NCI-H524 treated with DMSO at 0.1 percent for 48 hours (cell line): ENCODE data around the gene C1orf174.

Source experiments
- DNase-seq: peaks from one replicate; lab custom pipeline; 2025; lab: John Stamatoyannopoulos, UW

The C1orf174 gene

DNA sequence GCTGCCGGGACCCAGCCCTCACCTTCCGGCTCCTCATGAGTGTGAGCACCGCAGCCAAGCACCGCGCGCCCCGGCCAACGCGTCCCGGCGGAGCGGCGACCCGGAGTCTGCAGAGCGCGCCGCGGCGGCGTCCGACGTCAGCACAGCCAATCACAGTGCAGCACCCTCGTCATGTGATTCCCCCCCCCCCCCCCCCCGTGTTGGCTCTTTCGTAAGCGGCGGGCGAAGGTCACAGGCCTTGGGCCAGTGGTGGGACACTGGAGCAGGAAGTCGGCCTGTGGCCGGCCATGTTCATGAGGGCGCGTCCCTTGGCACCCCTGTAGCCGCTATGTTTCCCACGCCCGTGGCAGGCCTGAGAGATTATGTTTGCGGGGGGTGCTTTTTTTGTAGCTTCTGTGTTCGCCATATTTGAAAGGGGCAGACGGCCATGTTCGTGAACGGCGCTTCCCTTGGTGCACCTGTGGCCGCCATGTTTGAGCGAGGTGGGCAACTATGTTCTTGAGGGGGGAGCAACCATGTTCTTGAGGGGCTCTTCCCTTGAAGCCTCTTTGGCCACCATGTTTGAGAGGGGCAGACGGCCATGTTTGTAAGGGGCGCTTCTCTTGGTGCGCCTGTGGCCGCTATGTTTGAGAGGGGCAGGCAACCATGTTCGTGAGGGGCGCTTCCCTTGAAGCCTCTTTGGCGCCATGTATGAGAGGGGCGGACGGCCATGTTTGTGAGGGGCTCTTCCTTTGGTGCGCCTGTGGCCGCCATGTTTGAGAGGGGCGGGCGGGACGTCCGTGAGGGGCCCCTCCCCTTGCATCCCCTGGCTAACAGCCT, at the start of gene C1orf174:
Gene C1orf174, minus strand, starts transcription at position 123 of the 819 bp plus-strand sequence. Its CDS starts 86 bp downstream, at position 37.
- peak; percentile 86 for DNase-seq

DNA sequence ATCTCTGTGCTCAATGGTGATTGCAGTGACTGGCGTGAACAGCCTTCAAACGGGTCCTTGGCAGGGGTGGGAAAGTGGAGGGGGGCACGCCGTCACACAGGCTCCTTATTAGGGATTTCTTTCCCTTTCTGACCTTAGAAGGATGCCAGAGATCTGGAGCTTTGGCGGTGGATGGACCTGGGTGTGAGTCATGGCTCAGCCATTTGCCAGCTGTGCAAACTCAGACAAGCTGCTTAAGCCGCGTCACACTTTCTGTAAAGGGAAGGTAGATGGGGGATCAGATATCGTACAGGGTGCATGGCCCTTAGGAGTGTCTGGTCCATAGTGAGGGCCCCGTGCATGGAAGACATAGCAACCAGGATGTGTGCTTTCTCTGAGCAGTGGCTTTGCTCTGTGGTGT, 48.3 kb upstream of the C1orf174 start:
- no peak for DNase-seq

DNA sequence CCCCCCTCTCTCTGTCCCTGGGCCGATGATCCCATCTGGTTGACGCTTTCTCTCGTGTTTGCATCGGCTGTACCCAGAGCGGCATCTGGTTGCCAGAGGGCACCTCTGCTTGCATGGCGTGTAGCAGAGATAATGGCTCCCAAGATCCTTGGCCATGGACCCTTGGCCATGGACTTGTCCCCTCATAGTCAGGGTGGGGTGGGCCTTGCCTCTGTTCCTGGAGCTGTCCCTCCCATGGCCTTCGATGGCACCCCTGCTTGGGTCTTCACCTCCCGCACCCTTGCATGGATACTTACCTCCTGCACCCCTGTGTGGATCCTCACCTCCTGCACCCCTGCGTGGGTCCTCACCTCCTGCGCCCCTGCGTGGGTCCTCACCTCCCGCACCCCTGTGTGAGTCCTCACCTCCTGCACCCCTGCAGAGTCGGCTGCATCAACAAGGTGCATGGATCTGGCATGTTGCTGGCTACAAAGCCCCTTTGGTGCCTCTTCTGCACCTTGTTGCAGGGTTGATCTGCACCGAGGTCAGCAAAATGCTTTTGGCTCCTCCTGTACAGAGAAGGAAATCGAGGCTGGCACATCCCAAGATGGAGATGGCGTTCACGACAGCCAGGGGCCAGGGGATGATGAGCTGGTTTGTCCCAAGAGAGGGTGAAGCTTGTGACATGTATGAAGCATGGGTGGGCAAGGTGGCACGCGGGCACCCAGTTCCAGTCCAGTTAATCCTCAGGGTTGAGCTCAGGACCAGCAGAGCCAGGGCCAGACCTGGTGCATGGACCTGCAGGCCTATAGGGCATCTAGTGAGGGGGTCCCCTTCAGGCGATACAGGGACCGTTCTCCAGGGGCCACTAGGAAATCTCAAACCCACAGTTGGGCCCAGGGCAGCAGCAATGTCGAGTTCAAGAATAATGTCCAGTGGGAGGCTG, 46.1 kb upstream of the C1orf174 start:
- DNase-seq: no peak

DNA sequence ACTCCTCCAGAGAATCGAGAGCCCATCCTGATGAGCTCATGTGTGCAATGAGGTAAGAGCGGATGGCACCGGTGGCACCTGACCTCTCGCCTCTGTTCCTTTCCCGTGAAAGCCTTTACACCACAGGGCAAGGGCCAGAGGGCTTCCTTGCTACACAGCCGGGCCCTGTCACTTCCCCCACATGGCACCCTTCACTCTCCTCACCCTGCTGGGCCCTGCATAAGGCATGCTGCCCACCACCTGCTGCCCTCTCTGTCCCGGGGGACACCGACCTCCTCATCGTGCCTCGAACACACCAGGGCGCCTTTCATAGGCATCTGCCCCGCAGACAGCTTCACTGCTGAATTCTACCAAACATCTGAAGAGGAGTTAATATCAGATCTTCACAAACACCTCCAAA, 45.1 kb upstream of the C1orf174 start:
- DNase-seq: no peak

DNA sequence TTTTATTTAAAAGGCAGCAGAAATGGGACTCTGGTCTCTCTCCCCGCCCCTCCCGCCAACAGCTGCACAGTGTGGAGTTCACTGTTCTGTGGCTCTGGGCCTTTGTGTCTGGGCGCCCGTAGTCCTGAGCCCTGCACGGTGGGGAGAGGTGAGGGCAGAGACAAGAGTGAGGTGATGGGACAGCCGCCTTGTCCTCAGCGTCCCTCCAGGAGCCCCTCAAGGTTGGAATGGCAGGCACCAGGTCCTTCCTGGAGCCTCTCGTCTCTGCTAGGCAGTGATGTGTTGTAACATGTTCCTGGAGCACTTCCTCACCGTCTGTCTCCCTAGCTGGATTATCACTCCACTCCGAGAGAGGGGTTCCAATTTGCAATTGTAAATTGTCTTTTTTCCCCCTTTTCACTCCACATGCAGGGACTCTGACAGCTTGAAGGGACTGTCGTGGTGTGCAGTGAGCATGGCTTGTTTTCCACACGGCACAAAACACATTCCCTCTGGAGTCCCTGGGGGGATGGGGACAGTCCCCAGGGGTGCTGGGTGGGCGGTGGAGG, 44.6 kb upstream of the C1orf174 start:
- DNase-seq: no peak

DNA sequence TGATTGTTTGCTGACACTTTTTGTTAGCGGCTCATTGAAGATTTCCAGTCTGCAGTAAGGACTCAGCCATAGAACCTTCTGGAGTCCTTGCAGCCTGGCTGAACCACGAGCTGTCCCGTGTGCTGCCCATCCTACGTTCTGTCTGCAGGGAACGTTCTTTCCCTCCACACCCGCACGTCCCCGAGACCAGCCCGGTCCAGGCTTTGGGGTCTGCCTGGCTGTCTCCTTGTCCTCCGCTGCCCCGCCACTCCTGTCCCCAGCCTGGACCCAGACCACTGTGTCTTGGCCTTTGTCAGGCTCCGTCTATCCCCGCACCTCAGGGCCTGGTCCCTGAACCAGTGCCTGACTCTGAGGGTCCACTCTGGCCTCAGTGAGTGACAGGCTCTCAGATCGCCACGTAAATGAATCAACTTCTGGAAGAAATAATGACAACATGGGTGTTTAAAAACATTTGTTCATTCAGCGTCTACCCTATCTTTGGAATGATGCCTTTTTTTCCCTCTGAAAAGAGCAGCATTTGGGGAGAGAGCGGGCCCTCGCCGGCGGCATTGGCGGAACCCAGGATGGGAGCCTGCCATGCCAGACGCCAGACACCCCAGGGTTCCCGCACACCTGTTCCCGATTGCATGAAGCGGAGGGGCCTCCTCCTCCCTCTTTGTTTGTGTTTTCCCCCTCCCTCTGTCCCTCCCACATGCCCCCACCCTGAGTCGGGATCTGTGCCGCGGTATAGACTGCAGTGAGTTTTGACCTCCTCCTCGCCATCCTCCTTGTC, 43.9 kb upstream of the C1orf174 start:
- DNase-seq: no peak

DNA sequence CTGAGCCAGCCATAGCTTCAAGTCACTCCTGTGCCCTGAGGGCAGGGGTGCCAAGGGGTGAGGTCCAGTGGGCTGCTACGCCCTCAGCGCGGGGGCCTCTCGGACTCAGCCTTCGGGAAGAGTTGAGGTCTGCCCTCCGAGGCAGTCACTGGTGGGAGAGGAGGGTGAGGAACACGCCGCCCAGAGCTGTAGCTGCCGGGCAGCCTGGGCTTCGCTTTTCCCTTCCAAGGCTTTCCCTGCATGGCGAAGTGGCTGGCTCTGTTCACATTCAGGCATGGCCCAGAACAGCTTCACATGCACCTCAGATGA, 43.0 kb upstream of the C1orf174 start:
- DNase-seq: no peak

DNA sequence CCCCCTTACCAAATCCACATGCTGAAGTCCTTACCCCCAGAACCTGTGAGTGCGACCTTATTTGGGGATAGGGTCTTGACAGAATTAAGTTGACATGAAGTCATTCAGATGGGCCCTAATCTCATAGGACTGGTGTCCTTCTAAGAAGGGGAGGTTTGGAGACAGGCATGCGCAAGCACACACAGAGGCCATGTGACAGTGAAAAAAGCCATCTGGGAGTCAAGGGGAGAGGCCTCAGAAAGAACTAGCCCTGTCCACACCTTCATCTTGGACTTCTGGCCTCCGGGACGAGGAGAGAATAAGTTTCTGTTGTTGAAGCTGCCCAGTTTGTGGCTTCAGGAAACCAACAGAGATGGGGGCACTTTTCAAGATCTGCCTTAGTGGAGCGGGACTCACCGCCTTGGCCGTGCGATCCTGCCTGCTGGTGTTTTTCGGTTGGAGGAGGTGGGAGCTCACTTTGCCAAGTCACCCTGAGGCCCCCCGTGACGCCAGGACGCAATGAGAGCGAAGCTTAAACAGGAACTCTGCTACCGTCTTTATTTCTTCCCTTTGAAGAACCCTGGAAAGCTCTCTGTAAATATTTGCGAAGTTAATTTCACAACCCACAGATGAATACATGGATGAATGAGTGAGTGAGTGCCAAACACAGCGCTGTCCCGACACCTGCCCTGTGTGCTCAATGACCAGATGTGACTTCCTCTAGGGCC, 42.5 kb upstream of the C1orf174 start:
- DNase-seq: no peak

DNA sequence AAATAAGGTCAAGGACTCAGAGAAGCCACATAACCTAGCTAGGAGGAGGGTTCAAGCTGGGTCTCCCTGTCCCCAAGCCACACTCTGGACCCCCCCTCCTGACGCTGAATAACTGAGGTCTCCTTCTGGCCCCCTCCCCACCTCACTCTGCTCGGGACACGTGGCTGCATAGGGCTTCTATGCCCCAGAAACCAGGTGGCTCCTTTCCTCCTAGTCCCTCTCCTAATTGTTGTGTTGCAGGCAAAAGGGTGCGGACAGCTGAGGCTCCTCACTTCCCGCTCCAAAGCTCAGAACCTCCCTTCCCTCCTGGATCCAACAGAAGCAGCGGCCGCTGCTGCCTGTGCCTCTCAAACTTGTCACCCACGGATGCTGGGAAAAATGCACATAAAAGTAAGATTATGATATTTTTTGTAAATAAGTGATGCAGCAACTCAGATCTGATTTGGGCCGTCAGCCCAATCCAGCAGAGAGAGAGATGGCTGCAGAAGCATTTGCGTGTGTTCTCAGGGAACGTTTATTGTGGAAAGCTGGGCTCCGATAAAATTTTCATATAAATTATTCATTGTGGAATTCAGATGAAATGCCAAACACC, 40.8 kb upstream of the C1orf174 start:
- DNase-seq: no peak

DNA sequence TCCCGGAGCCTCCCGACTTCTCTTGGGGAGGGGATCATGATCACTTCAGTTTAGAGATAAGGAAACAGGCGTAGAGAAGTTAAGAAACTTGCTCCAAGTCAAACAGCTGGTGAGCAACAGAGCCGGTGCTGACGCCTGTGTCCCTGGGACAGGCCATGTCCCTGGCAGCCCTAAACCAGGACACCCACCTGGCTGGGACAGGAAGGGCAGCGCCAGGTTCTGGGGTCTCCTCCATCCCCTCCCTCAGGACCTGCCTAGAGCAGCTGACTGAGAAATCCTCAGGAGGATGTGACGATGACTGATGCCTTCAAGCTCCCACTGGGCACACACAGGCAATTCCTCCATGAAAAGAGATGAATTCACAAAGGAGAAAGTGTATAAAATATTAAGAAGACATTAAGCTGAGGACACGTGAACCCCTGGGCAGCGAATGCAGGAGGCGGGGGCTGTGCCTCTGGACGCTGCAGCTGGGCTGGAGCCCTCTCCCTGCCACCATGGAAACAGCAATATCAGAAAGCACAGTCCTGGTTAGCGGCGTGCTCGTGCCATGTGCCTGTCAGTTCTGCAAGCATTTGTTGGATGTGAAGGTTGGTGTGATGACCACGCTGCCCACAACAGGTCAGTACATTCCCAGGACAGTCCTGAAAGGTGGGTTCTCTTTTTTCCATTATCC, 40.1 kb upstream of the C1orf174 start:
- no peak for DNase-seq

DNA sequence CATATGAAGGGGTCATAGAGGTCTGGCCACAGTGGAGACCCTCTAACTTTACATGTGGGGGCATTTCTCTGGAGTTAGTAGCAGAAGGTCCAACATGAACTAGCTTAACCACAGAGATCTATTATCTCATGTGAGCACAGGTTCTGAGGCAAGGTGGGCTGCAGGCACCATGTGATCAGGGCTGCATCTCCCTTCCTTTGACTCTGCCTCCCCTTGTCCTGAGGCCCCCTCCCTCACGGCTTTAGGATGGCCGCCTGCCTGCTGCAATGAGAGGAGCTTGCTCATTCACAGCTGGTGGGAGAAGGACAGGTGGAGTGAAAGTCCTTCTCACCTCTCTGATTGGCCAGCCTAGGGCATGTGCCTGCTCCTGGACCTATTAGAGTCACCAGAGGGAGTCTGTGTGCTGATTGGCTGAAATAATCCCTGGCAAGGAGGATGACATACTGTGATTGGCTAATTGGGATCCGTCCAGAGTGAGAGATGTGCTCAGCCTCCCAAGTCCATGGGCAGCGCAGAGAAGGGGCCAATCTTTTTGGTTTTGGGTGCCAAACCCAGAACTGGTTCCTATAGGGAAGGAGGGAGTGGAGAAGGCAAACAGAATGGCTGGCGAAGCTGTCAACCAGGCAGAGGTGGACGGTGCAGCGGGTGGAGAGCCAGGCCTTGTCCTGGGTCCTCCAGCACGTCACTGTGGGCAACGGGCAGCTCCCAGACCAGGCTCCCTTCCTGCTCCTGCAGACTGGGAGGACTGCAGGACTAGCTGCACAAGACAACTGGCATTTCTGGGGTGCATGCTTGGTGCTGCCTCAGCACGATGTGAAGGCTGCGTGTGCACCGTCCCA, 39.4 kb upstream of the C1orf174 start:
- no peak for DNase-seq

DNA sequence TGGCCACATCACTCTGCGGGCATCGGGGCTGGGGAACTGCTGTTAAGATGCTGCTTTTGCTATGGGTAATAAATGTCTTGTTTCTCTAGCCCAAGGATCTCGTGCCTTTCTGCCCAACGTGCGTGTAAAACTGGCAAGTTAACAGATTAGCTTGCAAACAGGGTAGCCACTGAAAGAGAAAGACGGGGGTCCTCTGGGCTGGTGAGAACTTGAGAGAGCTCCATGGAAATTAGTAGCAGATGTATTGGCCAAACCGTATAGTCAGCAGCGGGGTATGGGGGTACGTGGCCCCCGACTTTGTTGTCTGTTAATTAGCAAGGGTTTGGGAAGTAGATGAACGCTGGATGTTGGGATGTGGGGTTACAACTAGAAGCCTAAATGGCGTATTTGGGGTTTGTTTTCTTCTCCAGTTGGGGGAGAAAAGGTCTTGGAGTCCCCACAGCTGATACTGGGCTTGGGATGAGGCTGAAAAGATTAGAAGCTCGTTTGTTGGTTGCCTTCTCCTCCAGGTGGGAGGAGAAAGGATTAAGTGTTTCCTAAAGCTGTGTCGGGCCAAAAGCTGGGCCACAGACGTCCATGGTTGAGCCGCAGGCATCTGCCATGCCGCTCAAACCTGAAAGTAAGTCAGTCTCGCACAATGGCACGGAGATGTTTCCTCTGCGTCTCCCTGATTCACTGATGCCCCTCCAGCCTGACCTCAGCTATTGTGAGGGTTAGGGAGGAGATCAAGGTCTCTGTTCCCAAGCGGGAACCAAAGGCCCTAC, 32.3 kb upstream of the C1orf174 start:
- DNase-seq: no peak

DNA sequence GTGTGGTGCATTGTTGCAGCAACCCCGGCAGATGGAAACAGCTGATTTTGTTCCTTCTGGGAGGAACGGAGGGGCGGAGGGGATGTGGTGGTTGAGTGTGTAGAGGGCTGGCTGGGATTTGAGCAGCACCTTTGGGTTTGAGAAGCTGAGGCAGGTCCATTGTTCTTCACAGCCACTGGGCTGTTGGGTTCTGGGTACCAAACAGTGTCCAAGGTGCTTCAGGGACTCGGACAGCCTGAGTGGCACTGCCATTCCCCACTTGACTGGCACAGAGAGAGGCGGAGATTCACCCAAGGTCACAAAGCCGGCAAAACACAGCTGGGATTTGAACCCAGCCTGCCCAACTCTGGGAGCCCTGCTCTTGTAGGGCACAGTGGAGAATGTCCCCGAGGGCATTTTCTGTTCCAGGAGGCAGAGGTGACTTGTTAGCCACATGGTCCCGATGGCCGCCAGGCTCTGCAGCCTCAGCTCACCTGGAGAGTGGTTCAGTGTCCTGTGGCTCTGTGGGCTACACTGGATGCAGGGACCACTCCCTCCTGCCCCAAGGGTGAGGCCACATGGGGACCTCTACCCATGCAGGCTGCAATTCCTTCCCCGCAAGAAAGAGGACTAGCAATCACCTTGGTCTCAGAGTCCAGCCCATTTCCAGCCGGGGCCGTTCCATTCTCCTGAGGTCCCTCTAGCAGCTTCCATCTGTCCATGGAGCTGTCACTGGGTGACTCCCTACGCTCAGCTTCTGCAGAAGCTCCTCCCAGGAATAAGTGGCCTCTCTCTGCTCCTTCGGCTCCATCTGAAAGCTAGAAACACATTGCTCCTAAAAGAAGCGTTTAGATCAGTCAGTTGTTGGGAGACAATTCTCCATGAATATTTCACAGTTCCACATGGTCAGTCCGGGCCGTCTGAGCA, 31.2 kb upstream of the C1orf174 start:
- DNase-seq: no peak

DNA sequence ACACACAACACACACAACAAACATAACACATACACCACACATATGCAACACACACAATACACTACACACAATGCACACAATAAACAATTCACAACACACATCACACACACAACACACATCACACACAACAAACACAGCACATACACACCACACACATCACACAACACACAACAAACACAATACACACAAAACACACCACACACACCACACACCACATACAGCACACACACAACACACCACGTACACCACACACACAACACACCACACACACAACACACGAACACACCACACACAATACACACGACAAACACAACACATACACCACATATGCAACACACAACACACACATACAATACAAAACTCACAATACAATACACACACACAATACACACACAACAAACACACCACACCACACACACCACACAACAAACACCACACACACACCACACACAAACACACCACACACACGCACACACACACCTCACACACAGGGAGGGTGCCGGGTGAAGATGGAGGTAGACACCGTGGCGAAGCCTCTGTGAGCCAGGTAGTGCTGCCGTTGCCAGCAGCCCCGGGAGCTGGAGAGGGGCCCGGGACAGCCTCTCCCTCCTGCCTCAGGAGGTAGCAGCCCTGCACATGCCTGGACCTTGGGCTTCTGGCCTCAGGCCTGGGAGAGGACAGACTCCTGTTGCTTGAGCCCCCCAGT, 30.4 kb upstream of the C1orf174 start:
- DNase-seq: no peak

DNA sequence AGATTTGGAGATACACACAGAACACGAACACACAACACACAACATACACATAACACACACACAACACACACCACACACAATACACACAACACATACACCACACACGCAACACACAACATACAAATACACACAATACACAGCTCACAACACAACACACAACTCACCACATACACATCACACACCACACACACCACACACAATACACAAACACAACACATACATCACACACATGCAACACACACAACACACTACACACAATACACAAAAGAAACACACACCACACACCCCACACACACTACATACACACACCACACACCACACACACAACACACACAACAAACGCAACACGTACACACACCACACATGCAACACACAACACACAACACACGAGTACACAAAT, 29.1 kb upstream of the C1orf174 start:
- DNase-seq: no peak

DNA sequence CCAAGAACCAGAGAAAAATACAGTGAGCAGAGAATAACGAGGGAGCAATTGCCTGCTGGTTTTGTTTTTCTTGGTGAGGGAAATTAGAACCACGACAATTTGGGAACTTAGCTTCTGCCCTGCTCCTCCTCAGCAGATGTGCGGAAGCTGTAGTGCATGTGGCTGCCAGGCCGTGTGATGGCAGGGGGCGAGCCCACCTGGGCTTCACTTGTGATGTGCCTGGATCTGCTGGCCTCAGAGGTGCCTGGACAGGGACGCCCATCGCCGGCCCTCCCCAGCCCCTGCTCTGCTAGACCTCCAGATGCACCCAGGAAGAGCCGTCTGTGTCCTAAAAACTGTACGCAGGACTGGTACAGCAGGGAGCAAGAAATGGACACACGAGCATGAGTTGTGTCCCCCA, 28.5 kb upstream of the C1orf174 start:
- DNase-seq: no peak

DNA sequence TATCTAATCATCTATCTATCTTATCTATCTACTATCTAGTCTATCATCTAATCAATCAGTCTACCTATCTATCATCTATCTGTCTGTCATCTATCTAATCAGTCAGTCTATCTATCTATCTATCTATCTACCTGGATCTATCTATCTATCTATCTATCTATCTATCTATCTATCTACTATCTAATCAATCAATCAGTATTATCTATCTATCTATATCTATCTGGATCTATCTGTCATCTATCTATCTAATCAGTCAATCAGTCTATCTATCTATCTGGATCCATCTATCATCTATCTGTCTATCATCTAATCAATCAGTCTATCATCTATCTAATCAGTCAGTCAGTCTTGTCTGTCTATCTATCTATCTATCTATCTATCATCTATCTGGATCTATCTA, 26.9 kb upstream of the C1orf174 start:
- DNase-seq: no peak
